Left lobe of liver (tissue), 2 donors: Measurements from ENCODE around the gene ARHGAP44. TPM values are rescaled to one million over a fixed set of nuclear protein-coding genes. Genes with fewer than 3 reads are reported as not detected.
A peak's percentile ranks its signal among the peaks of the same experiment; 100 is the strongest.
"Not testable (repeated sequence)": the region's sequence is repeated elsewhere in the genome, so short reads cannot be mapped to it uniquely, and the experiment has no call there.

Experiments
- ATAC-seq: fragments of 200-7000 bp; cut with Tn5 transposase; one replicate; pipeline ENCODE4 v1.9.1; 2020; ENCODE audit warnings: mild to moderate bottlenecking, moderate library complexity
- DNase-seq: peaks from one replicate; pipeline ENCODE4 v3.0.0-alpha.2; 2020; ENCODE audit warnings: low spot score
- total RNA-seq: library from RNA; stranded (reverse); gene quantifications from one replicate; pipeline ENCODE4 v1.2.1, GENCODE V29; 2021
- donor health status: DM: no; HTN: no; CAD: no; lungs with moderate emphysema.
- donor health status: DM: no; HTN: yes; CAD: no.

Gene ARHGAP44
- total RNA-seq, 1 donor from 2014 or later, result 0.86 TPM

GRCh38 chr17:12958786-12959185 is 169.5 kb downstream of the ARHGAP44 start:
- ATAC-seq (no peak), DNase-seq (no peak)

- ATAC-seq, result no peak
- DNase-seq, result no peak
Observed at GRCh38 chr17:12959441-12959840, 170.1 kb downstream of the ARHGAP44 start.

GRCh38 chr17:12961655-12962054 is 172.4 kb downstream of the ARHGAP44 start:
- ATAC-seq (no peak), DNase-seq (no peak)

- ATAC-seq, result peak; percentile 79
Observed at GRCh38 chr17:12963505-12963904, 174.2 kb downstream of the ARHGAP44 start.

GRCh38 chr17:12964162-12964561 is 174.9 kb downstream of the ARHGAP44 start:
- DNase-seq (peak; percentile 72), ATAC-seq (peak; percentile 87)

More at GRCh38 chr17:12963505-12963904, 174.2 kb downstream of the ARHGAP44 start:
- DNase-seq, result peak; percentile 55

GRCh38 chr17:12964840-12965239 is 175.5 kb downstream of the ARHGAP44 start:
- DNase-seq, result no peak
- ATAC-seq, result no peak

- ATAC-seq, result no peak
- DNase-seq, result no peak
Observed at GRCh38 chr17:12965988-12966387, 176.7 kb downstream of the ARHGAP44 start.

- ATAC-seq (peak; percentile 34), DNase-seq (no peak)
Observed at GRCh38 chr17:12966413-12966812, 177.1 kb downstream of the ARHGAP44 start.

- DNase-seq (no peak), ATAC-seq (no peak)
Observed at GRCh38 chr17:12967962-12968361, 178.7 kb downstream of the ARHGAP44 start.

- DNase-seq (no peak), ATAC-seq (peak; percentile 86)
Observed at GRCh38 chr17:12973496-12974004, 184.3 kb downstream of the ARHGAP44 start.

- peak; percentile 72 for ATAC-seq
Observed at GRCh38 chr17:12974005-12974531, 184.8 kb downstream of the ARHGAP44 start.

GRCh38 chr17:12977008-12977751 is 187.9 kb downstream of the ARHGAP44 start:
- DNase-seq (no peak), ATAC-seq (no peak)

More at GRCh38 chr17:12974005-12974531, 184.8 kb downstream of the ARHGAP44 start:
- DNase-seq, result no peak

GRCh38 chr17:12978787-12979186 is 189.5 kb downstream of the ARHGAP44 start:
- not testable (repeated sequence) for ATAC-seq, DNase-seq

- ATAC-seq, result peak; percentile 44
- no peak for DNase-seq
Observed at GRCh38 chr17:12979246-12979645, 189.9 kb downstream of the ARHGAP44 start.

GRCh38 chr17:12979826-12980500 is 190.7 kb downstream of the ARHGAP44 start:
- DNase-seq (no peak), ATAC-seq (no peak)

GRCh38 chr17:12982224-12982623 is 192.9 kb downstream of the ARHGAP44 start:
- DNase-seq (no peak), ATAC-seq (no peak)

GRCh38 chr17:12983991-12984884 is 194.9 kb downstream of the ARHGAP44 start:
- DNase-seq, result peak; percentile 95
- ATAC-seq, result peak; percentile 89

GRCh38 chr17:12985431-12986293 is 196.4 kb downstream of the ARHGAP44 start:
- DNase-seq, result no peak
- no peak for ATAC-seq

GRCh38 chr17:12987120-12987519 is 197.8 kb downstream of the ARHGAP44 start:
- no peak for ATAC-seq
- DNase-seq, result no peak
